ENCODE data around the gene TRPC1.

Gene TRPC1

GRCh38 chr3:142837526-142837925 lies 113.7 kb downstream of the TRPC1 start:
- Histone ChIP-seq H3K4me1 (ENCODE audit: insufficient read depth, insufficient read length) (no peaks in the 10 kb centered on the region), H3K36me3 (ENCODE audit: insufficient read depth, insufficient read length, low read length) (peaks cover 8% of the 10 kb centered on the region), H3K27me3 (ENCODE audit: insufficient read depth, insufficient read length) (no peaks in the 10 kb centered on the region), H3K4me3 (ENCODE audit: insufficient read length, low read depth) (no peak overlapping the region), H3K9me3 (ENCODE audit: insufficient read depth, low read length) (no peaks in the 10 kb centered on the region), H3K9ac (ENCODE audit: insufficient read length, low read depth) (no peak overlapping the region)
- TF ChIP-seq YY1 (IDR thresholded peaks at IDR 0.05; ENCODE audit: insufficient read depth, insufficient read length) (no peak), SUZ12 (IDR thresholded peaks at IDR 0.05; ENCODE audit: extremely low read depth, insufficient read depth, insufficient read length) (no peak)
- no peak for DNase-seq (ENCODE audit: low read depth, low spot score)

DNA sequence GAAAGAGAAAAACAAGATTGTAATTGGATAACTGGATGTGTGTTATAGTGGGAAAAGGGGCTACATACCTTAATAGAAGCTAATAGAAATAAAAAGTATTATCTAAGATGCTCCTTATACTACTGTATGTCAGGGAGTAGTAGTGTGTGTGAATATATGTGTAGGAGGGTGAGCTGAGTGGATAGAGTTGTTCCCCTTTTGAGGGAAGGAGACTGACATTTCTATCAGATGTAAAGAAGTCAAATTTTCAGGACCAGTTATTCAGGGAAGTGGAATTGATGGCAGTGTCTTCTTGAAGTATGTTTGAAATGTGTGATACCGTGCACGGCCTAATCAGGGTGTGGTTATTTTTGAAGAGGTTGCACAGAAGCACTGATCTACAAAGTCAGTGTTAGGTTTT lies 116.0 kb downstream of the TRPC1 start:
- Histone ChIP-seq H3K9ac (ENCODE audit: insufficient read length, low read depth) (no peak overlapping the region), H3K9me3 (ENCODE audit: insufficient read depth, low read length) (peaks cover under 1% of the 10 kb centered on the region; the same call in 1 of the 2 replicates), H3K36me3 (ENCODE audit: insufficient read depth, insufficient read length, low read length) (peaks cover 14% of the 10 kb centered on the region), H3K27me3 (ENCODE audit: insufficient read depth, insufficient read length) (no peaks in the 10 kb centered on the region), H3K4me3 (ENCODE audit: insufficient read length, low read depth) (no peak overlapping the region), H3K4me1 (ENCODE audit: insufficient read depth, insufficient read length) (no peaks in the 10 kb centered on the region)
- TF ChIP-seq SUZ12 (IDR thresholded peaks at IDR 0.05; ENCODE audit: extremely low read depth, insufficient read depth, insufficient read length) (no peak), YY1 (IDR thresholded peaks at IDR 0.05; ENCODE audit: insufficient read depth, insufficient read length) (no peak), ZNF274 (IDR thresholded peaks at IDR 0.05; ENCODE audit: low read depth, low read length) (no peak)
- DNase-seq (ENCODE audit: low read depth, low spot score): no peak

DNA sequence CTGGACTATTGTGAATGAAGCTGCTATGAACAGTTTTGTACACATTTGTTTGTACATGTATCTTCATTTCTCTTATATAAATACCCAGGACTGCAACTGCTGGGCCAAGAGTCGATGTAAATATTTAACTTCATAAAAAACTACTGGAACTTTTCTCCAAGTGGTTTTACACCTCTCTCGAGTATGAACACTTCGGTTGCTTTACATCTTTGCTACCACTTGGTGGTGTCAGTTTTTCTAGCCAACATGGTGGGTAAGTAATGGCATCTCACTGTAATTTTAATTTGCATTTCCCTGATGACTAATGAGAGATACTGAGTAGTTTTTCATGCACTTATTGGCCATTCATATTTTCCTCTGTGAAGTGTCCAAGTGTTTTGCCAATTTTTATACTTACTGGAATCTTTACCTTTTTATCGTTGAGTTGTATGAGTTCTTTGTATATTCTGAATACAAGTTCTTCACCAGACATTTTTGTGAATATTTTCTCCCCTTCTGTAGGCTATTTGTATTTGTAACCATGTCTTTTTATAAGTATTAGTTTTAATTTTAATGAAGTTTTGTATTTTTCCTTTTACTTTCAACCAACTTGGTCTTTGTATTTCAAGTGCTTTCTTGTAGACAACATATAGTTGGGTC lies 120.6 kb downstream of the TRPC1 start:
- Histone ChIP-seq H3K27me3 (ENCODE audit: insufficient read depth, insufficient read length) (no peaks in the 10 kb centered on the region), H3K4me3 (ENCODE audit: insufficient read length, low read depth) (no peak overlapping the region), H3K9ac (ENCODE audit: insufficient read length, low read depth) (no peak overlapping the region), H3K9me3 (ENCODE audit: insufficient read depth, low read length) (peaks cover 4% of the 10 kb centered on the region; the same call in 1 of the 2 replicates), H3K36me3 (ENCODE audit: insufficient read depth, insufficient read length, low read length) (peaks cover 14% of the 10 kb centered on the region), H3K4me1 (ENCODE audit: insufficient read depth, insufficient read length) (no peaks in the 10 kb centered on the region)
- DNase-seq (ENCODE audit: low read depth, low spot score): no peak
- TF ChIP-seq SUZ12 (IDR thresholded peaks at IDR 0.05; ENCODE audit: extremely low read depth, insufficient read depth, insufficient read length): no peak
- TF ChIP-seq ZNF274 (IDR thresholded peaks at IDR 0.05; ENCODE audit: low read depth, low read length): no peak
- no peak for TF ChIP-seq YY1 (IDR thresholded peaks at IDR 0.05; ENCODE audit: insufficient read depth, insufficient read length)

DNA sequence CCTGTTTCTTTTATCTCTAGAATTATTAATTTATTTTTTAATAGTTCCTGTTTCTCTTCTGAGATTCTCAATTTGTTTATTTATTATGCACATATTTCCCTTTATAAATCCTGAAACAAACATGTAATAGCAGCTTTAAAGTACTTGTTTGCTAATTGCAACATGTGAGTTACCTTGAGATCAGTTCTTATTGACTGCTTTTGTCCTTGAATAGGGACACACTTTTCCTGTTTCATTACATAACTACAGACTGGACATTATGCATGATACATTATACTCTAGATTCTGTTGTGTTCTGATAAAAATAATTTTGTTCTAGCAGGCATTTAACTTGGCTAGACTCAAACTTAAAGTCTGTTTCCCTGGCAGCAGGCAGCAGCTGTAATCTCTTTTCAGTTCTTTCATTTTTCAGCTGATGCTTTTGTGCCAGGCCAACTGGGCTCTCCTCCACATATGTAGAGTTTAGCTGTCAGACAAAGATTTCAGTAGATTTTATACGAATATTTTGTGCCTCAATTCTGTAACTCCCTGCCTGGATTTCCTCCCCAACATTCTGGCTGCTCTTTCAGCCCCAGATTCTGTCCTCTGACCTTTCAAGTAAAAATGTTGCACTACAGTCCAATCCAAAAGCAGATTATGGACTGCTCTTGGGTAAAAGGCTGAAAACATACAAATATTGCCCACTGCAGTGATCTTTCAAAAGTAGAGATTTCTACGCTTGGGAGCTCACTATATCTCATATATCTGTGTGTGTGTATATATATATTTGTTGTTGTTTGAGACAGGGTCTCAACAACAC lies 123.1 kb downstream of the TRPC1 start:
- TF ChIP-seq ZNF274 (IDR thresholded peaks at IDR 0.05; ENCODE audit: low read depth, low read length) (no peak), SUZ12 (IDR thresholded peaks at IDR 0.05; ENCODE audit: extremely low read depth, insufficient read depth, insufficient read length) (no peak), YY1 (IDR thresholded peaks at IDR 0.05; ENCODE audit: insufficient read depth, insufficient read length) (no peak)

DNA sequence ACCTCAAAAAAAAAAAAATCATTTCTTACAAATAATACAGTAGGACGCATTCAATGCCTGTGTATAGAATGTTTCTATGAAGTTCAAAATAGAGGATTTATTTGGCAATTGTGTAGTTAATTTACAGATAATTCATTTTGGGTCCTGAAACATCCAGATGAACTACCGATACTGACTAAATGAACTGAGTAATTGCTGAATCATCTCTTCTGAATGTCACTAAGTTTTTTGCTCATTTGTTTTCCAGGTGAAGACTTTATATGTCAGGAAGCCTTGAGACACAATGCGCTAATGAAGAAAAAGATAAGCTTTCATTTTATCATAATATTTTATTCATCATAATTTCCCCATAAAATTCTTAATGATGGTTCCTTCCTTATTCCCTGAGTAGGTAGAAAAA lies 125.3 kb downstream of the TRPC1 start:
- DNase-seq (ENCODE audit: low read depth, low spot score): no peak
- Histone ChIP-seq H3K9me3 (ENCODE audit: insufficient read depth, low read length) (peaks cover 4% of the 10 kb centered on the region; the same call in 1 of the 2 replicates), H3K9ac (ENCODE audit: insufficient read length, low read depth) (no peak overlapping the region), H3K4me3 (ENCODE audit: insufficient read length, low read depth) (no peak overlapping the region), H3K36me3 (ENCODE audit: insufficient read depth, insufficient read length, low read length) (peaks cover 7% of the 10 kb centered on the region), H3K27me3 (ENCODE audit: insufficient read depth, insufficient read length) (no peaks in the 10 kb centered on the region), H3K4me1 (ENCODE audit: insufficient read depth, insufficient read length) (no peaks in the 10 kb centered on the region)
- no peak for TF ChIP-seq ZNF274 (IDR thresholded peaks at IDR 0.05; ENCODE audit: low read depth, low read length)
- TF ChIP-seq SUZ12 (IDR thresholded peaks at IDR 0.05; ENCODE audit: extremely low read depth, insufficient read depth, insufficient read length): no peak
- no peak for TF ChIP-seq YY1 (IDR thresholded peaks at IDR 0.05; ENCODE audit: insufficient read depth, insufficient read length)

More for the DNA sequence above, 123.1 kb downstream of the TRPC1 start:
- Histone ChIP-seq H3K36me3 (ENCODE audit: insufficient read depth, insufficient read length, low read length) (peaks cover 11% of the 10 kb centered on the region), H3K4me1 (ENCODE audit: insufficient read depth, insufficient read length) (no peaks in the 10 kb centered on the region), H3K4me3 (ENCODE audit: insufficient read length, low read depth) (no peak overlapping the region), H3K9ac (ENCODE audit: insufficient read length, low read depth) (no peak overlapping the region), H3K27me3 (ENCODE audit: insufficient read depth, insufficient read length) (no peaks in the 10 kb centered on the region), H3K9me3 (ENCODE audit: insufficient read depth, low read length) (peaks cover 4% of the 10 kb centered on the region; the same call in 1 of the 2 replicates)
- DNase-seq (ENCODE audit: low read depth, low spot score): no peak

DNA sequence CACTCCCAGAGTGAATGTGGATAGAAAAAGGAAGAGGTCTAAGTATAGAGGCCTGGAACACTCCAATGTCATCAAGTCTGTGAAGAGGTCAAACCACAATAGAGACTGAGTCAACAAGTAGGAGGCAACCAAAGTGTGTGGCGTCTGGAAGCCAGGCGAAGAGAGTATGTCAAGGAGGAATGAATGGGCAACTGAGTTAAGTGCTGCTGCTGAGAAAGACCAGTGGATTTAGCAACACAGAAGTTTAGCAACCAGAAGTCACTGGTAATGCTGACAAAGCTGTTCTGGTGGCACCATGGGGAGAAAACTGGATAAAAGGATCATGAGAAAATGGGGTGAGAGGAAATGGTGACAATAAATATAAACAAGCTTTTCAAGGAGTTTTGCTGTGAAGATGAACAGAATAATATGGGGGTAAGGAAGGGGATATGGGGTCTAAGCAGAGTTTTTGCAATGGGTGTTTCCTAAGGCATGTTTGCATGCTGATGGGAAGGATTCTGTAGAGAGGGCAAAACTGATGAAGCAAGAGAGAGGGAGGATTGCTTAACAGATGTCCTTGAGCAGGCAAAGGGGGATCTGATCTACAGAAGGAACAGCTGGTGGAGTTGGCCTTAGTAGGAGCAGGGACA lies 126.7 kb downstream of the TRPC1 start:
- Histone ChIP-seq H3K9ac (ENCODE audit: insufficient read length, low read depth) (no peak overlapping the region), H3K4me3 (ENCODE audit: insufficient read length, low read depth) (no peak overlapping the region), H3K27me3 (ENCODE audit: insufficient read depth, insufficient read length) (no peaks in the 10 kb centered on the region), H3K36me3 (ENCODE audit: insufficient read depth, insufficient read length, low read length) (peaks cover 5% of the 10 kb centered on the region), H3K9me3 (ENCODE audit: insufficient read depth, low read length) (no peaks in the 10 kb centered on the region), H3K4me1 (ENCODE audit: insufficient read depth, insufficient read length) (no peaks in the 10 kb centered on the region)
- DNase-seq (ENCODE audit: low read depth, low spot score): no peak
- TF ChIP-seq ZNF274 (IDR thresholded peaks at IDR 0.05; ENCODE audit: low read depth, low read length): no peak
- no peak for TF ChIP-seq YY1 (IDR thresholded peaks at IDR 0.05; ENCODE audit: insufficient read depth, insufficient read length)
- no peak for TF ChIP-seq SUZ12 (IDR thresholded peaks at IDR 0.05; ENCODE audit: extremely low read depth, insufficient read depth, insufficient read length)

GRCh38 chr3:142852009-142852408 lies 128.2 kb downstream of the TRPC1 start:
- Histone ChIP-seq H3K36me3 (ENCODE audit: insufficient read depth, insufficient read length, low read length) (peaks cover 2% of the 10 kb centered on the region), H3K4me1 (ENCODE audit: insufficient read depth, insufficient read length) (no peaks in the 10 kb centered on the region), H3K9me3 (ENCODE audit: insufficient read depth, low read length) (no peaks in the 10 kb centered on the region), H3K27me3 (ENCODE audit: insufficient read depth, insufficient read length) (no peaks in the 10 kb centered on the region), H3K4me3 (ENCODE audit: insufficient read length, low read depth) (no peak overlapping the region), H3K9ac (ENCODE audit: insufficient read length, low read depth) (no peak overlapping the region)
- DNase-seq (ENCODE audit: low read depth, low spot score): no peak
- no peak for TF ChIP-seq YY1 (IDR thresholded peaks at IDR 0.05; ENCODE audit: insufficient read depth, insufficient read length)

Data from NT2/D1 (cell line).